GM12874 (cell line): ENCODE results near the gene SLC30A2.

ENCODE experiments used
- TF ChIP-seq, protein P1 (sequence below): IDR thresholded peaks from 2 replicates; pipeline ENCODE4 v1.5.1; 2011; ENCODE audit warnings: low read depth, mild to moderate bottlenecking, control low read depth, low read length, moderate library complexity; ENCODE audit not compliant: insufficient read depth

Gene SLC30A2

DNA sequence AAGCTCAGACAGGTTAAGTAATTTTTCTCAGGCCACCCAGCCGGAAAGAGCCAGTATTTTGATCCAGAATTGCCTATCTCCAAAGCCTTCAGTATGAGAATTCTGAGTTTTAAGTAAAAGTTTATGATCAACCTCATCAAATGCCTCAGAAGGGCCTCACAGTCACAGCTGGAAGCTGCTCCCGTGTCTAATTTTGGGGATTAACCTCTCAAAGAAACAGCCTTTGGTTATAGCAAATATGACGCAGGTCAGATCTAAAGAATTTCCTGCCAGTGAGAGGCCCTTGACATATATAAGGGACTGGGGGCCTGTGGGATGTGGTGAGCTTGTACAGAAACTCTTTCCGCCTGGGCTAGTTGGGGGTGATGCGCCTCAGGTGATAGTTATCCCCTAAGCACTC lies 22.1 kb downstream of the SLC30A2 start:
- TF ChIP-seq, protein P1, sequence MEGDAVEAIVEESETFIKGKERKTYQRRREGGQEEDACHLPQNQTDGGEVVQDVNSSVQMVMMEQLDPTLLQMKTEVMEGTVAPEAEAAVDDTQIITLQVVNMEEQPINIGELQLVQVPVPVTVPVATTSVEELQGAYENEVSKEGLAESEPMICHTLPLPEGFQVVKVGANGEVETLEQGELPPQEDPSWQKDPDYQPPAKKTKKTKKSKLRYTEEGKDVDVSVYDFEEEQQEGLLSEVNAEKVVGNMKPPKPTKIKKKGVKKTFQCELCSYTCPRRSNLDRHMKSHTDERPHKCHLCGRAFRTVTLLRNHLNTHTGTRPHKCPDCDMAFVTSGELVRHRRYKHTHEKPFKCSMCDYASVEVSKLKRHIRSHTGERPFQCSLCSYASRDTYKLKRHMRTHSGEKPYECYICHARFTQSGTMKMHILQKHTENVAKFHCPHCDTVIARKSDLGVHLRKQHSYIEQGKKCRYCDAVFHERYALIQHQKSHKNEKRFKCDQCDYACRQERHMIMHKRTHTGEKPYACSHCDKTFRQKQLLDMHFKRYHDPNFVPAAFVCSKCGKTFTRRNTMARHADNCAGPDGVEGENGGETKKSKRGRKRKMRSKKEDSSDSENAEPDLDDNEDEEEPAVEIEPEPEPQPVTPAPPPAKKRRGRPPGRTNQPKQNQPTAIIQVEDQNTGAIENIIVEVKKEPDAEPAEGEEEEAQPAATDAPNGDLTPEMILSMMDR, result no peak

DNA sequence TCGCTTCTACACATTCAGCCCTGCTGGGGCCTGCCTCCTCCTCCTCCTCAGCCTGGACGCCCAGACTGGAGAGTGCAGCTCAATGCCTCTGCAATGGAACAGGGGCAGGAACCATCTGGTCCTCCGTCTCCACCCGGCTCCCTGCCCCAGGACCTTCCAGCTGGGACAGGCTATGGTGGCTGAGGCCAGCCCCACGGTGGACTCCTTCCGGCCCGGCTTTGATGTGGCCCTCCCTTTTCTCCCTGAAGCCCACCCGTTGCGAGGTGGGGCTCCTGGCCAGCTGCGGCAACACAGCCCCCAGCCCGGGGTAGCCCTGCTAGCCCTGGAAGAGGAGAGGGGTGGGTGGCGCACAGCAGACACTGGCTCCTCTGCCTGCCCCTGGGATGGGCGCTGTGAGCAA lies 22.9 kb downstream of the SLC30A2 start:
- TF ChIP-seq, protein P1, result no peak

DNA sequence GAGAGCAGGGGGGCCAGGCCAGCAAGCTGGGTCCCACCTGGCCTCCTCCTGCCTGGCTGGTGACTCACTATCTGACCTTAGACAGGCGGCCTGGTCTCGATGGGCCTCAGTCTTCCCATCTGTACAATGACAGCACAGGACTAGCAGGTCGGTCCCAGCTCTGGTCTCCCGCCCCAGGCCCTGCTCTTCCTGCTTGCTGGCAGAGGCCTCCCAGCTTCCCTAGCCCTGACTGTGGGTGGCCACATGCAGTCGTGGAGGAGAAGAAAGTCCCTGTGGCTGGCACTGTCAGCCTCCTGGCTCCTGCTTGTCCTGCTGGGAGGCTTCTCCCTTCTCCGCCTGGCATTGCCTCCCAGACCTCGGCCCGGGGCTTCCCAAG lies 23.5 kb downstream of the SLC30A2 start:
- TF ChIP-seq, protein P1, result no peak

DNA sequence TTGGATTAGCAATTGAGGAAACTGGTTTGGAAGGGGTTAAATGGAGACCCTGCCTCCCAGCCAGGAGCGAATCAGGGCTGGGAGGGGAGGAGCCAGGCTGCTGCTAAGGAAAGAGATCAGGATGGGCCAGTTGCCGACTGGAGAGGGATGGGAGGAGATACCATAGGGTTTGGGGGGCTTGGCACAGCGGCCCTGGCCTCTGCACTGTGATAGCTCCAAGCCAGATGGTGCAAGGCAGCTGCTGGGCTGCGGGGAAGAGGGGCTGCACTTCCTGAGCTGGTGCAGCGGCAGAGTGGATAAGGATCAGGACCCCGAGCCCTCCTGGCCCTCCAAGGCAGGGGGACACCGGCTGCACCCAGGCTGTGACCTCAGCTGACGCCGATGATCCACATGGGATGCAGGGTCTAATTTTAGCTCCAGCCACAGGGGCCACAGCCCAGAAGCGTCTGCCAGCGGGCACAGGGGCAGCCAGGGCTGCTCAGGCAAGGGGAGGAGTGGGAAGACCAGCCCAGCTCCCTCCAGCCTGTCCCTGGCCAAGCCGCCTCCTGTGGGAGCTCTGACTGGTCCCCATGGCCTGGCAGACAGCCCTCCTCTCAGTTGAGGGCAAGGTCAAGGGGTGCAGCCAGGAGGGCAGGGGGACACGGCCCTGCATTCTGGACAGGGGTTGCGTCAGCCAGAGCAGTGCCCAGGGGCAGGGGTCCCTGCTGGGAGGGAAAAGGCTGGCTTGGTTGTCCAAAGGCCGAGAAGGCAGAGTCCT lies 24.1 kb downstream of the SLC30A2 start, which contains the start of gene EXTL1:
EXTL1 (plus strand) TSS at position 129 of the 757 bp plus-strand sequence. CDS start 872 bp downstream, outside the sequence.
- TF ChIP-seq, protein P1, result no peak

DNA sequence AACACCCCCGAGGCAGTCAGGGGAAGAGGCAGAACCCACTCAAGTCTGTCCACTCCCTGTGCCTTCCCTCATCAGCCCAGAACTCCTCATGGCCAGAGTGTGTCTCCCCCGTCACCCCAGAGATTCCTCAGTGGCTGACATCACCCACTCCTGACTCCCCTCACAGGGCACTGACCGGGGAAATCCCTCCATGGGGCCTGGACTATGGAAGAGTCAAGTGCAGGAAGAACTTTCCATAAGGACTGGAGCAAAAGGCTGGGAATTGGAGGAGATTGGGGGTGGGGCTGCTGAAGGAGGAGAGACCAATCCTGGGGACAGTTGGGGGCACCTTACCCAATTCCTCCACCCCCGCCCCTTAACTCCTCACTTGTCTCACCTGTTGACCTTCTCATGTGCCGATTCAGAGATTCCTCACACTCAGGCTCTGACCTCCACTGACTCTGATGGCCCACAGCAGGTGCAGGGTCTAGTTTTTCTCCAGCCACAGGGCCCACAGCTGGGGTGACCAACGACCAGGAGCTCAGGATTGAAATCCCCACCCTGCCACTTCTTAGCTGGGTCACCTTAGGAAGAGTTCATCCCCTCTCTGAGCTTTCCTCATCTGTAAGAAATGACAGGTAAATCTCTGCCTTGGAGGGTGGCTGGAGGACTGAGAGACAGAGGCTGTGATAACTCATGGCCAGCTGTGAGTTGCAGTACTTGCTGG lies 24.8 kb downstream of the SLC30A2 start:
- TF ChIP-seq, protein P1, result no peak

DNA sequence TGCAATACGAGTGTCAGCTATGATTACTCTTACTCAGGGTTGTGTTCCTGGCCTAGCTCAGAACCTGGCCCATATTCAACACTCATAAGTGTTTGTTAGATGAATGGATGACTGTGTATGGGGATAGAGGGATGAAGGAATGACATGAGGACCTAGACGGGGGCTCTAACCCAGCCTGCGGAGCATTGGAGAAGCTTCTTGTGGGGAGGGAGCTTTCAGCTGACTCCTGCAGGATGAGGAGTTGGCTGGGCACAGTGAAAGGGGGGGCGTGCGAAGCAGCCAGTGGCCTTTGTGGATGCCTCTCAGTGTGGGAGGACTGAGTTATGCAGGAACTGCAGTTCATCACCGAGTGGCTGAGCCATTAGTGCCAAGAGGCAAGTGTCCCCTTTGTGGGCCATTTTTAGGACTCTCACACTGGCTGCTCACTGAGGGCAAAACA lies 25.6 kb downstream of the SLC30A2 start:
- TF ChIP-seq, protein P1, result no peak

DNA sequence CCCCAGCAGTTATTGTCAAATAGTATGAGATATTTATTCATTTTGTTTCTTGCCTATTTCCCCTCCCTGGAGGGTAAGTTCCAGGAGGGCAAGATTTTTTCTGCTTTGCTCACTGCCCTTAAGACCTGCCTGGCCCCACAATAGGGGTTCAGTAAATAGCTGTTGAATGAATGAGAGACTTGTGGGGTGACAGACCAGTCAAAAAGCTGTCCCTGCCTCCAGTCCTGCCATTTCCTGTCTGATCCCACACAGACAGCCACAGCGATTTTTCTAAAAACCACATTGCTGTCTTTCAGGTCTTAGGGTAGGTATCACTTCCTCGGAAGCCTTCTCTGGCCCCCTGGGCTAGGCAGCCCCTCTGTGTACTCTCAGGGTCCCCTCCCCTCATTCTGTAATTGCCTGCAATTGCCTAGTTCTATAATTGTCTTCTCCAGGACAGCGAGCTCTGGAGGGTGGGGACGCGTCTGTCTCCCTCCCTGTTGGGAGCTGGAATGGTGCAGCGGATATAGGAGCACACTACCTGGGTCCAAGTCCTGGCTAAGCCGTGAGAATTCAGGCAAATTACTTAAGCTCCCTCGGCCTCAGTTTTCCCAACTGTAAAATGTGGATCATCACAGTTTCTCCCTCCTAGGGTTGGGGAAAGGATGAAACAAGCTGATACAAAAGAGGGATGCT lies 26.1 kb downstream of the SLC30A2 start:
- TF ChIP-seq, protein P1, result no peak
